ENCODE data around the gene PGBD5. TPM values are rescaled to one million over a fixed set of nuclear protein-coding genes. Genes with fewer than 3 reads are reported as not detected.

PGBD5 gene
- total and polyA plus RNA-seq, 9 of the 15 experiments (the other 6 are each of a cell fraction or from before 2014, with no cell fraction given): under 0.01 to 0.40 (median 0.10) TPM; not detected in 3

DNA sequence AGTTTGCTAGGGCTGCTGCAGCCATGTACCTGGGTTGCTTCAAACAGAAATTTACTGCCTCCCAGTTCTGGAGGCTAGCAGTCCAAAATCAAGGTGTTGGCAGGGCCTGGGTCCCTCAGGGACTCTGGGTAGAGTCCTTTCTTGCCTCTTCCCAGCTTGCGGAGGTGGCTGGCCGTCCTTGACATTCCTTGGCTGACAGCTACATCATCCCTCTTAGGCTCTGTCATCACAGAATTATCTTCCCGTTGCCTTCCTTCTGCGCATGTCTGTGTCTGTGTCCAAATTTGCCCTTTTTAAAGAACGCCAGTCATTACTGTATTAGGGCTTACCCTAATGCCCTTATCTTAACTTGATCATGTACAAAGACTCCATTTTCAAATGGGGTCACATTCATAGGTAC lies 37.6 kb upstream of the PGBD5 start:
- TF ChIP-seq NRF1 (conservative IDR thresholded peaks at IDR 0.05 in 1 of 2, IDR thresholded peaks at IDR 0.05 in 1 of 2) (peak; percentile 69 to 76), ZBTB17 (CRISPR knock-in tag; IDR thresholded peaks at IDR 0.05) (no peak)
- WGBS (ENCODE audit: insufficient coverage, low coverage, missing lambda C conversion rate): 2% methylated on average over 5 of the region's 5 CpGs
- Histone ChIP-seq H3K4me1 (replicated peaks in 1 of 2; ENCODE audit: control insufficient read depth in 2 of 2, insufficient read depth in 2 of 2, low read length in 2 of 2) (no peaks in the 10 kb centered on the region), H3K9me1 (ENCODE audit: control insufficient read depth, insufficient read depth, low read length) (no peaks in the 10 kb centered on the region), H2AFZ (ENCODE audit: low read depth, low read length) (no peak overlapping the region), H3K36me3 (ENCODE audit: control insufficient read depth, insufficient read depth, low read length) (no peaks in the 10 kb centered on the region), H3K9me3 (replicated peaks; ENCODE audit: control insufficient read depth, insufficient read depth, low read depth, low read length) (no peaks in the 10 kb centered on the region), H3K4me3 (no peak overlapping the region), H3K27ac (ENCODE audit: extremely low read depth, low read depth, low read length) (no peak overlapping the region), H3K9ac (ENCODE audit: insufficient read depth in 1 of 2, low read depth in 2 of 2, low read length in 2 of 2) (no peak overlapping the region), H3K79me2 (ENCODE audit: control insufficient read depth, insufficient read depth, low read length) (no peaks in the 10 kb centered on the region), H3K4me2 (ENCODE audit: insufficient read depth, low read length) (no peak overlapping the region), H4K20me1 (replicated peaks; ENCODE audit: control insufficient read depth, insufficient read depth, low read length) (no peaks in the 10 kb centered on the region), H3K27me3 (ENCODE audit: control insufficient read depth in 2 of 2, insufficient read depth in 2 of 2, low read length in 2 of 2) (no peaks in the 10 kb centered on the region)
- FAIRE-seq (no peak), ATAC-seq (no peak), DNase-seq (ENCODE audit: extremely low read depth in 1 of 4, low spot score in 3 of 4) (no peak)
- no TSS peak for BruUV-seq (replicated peaks)
- intact Hi-C loops (cut with micrococcal nuclease): no loop called here
- ChIA-PET POLR2A (no interaction called here), CTCF (ENCODE audit: low intra/inter-chr PET ratio) (no interaction called here)
- in situ Hi-C loops (cut with MboI): no loop called here

DNA sequence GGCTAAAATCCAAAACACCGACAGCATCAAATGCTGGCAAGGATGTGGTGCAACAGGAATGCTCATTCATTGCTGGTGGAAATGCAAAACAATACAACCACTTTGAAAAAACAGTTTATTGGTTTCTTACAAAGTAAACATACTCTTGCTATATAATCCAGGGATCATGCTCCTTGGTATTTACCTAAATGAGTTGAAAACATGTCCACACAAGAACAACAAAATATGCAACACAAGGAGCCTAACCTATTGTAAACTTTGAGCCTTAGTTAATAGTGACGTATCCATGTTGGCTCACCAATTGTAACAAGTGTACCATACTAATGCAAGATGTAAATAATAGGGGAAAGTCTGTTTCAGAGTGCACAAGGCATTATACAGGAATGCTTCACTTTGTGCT lies 37.2 kb upstream of the PGBD5 start:
- FAIRE-seq (no peak), ATAC-seq (no peak), DNase-seq (ENCODE audit: extremely low read depth in 1 of 4, low spot score in 3 of 4) (no peak)
- H2AFZ ChIP-seq (ENCODE audit: low read depth, low read length): no peak overlapping the region
- no peaks in the 10 kb centered on the region for H3K9me1 ChIP-seq (ENCODE audit: control insufficient read depth, insufficient read depth, low read length)
- no peak overlapping the region for H3K4me2 ChIP-seq (ENCODE audit: insufficient read depth, low read length)
- H3K9me3 ChIP-seq (replicated peaks; ENCODE audit: control insufficient read depth, insufficient read depth, low read depth, low read length): no peaks in the 10 kb centered on the region
- no peaks in the 10 kb centered on the region for H3K36me3 ChIP-seq (ENCODE audit: control insufficient read depth, insufficient read depth, low read length)
- no peaks in the 10 kb centered on the region for H3K4me1 ChIP-seq (replicated peaks in 1 of 2; ENCODE audit: control insufficient read depth in 2 of 2, insufficient read depth in 2 of 2, low read length in 2 of 2)
- WGBS (ENCODE audit: insufficient coverage, low coverage, missing lambda C conversion rate): 2% methylated on average over 2 of the region's 2 CpGs
- no peaks in the 10 kb centered on the region for H3K27me3 ChIP-seq (ENCODE audit: control insufficient read depth in 2 of 2, insufficient read depth in 2 of 2, low read length in 2 of 2)
- in situ Hi-C loops (cut with MboI): no loop called here
- H3K27ac ChIP-seq (ENCODE audit: extremely low read depth, low read depth, low read length): no peak overlapping the region
- H3K9ac ChIP-seq (ENCODE audit: insufficient read depth in 1 of 2, low read depth in 2 of 2, low read length in 2 of 2): no peak overlapping the region
- H4K20me1 ChIP-seq (replicated peaks; ENCODE audit: control insufficient read depth, insufficient read depth, low read length): no peaks in the 10 kb centered on the region
- ChIA-PET POLR2A (no interaction called here), CTCF (ENCODE audit: low intra/inter-chr PET ratio) (no interaction called here)
- BruUV-seq (replicated peaks): no TSS peak
- H3K4me3 ChIP-seq: no peak overlapping the region
- H3K79me2 ChIP-seq (ENCODE audit: control insufficient read depth, insufficient read depth, low read length): no peaks in the 10 kb centered on the region
- intact Hi-C loops (cut with micrococcal nuclease): no loop called here
- TF ChIP-seq MECOM (CRISPR knock-in tag; IDR thresholded peaks at IDR 0.05): no peak
- no peak for TF ChIP-seq KDM5B (IDR thresholded peaks at IDR 0.05; ENCODE audit: insufficient replicate concordance, low read depth, low read length)
- no peak for TF ChIP-seq ZFPM2 (CRISPR knock-in tag; IDR thresholded peaks at IDR 0.05)
- no peak for TF ChIP-seq KLF10 (CRISPR knock-in tag; IDR thresholded peaks at IDR 0.05)
- TF ChIP-seq NFIC (IDR thresholded peaks at IDR 0.05): no peak
- TF ChIP-seq, protein P1, sequence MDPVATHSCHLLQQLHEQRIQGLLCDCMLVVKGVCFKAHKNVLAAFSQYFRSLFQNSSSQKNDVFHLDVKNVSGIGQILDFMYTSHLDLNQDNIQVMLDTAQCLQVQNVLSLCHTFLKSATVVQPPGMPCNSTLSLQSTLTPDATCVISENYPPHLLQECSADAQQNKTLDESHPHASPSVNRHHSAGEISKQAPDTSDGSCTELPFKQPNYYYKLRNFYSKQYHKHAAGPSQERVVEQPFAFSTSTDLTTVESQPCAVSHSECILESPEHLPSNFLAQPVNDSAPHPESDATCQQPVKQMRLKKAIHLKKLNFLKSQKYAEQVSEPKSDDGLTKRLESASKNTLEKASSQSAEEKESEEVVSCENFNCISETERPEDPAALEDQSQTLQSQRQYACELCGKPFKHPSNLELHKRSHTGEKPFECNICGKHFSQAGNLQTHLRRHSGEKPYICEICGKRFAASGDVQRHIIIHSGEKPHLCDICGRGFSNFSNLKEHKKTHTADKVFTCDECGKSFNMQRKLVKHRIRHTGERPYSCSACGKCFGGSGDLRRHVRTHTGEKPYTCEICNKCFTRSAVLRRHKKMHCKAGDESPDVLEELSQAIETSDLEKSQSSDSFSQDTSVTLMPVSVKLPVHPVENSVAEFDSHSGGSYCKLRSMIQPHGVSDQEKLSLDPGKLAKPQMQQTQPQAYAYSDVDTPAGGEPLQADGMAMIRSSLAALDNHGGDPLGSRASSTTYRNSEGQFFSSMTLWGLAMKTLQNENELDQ (CRISPR knock-in tag; IDR thresholded peaks at IDR 0.05; ENCODE audit: borderline replicate concordance): no peak
- no peak for TF ChIP-seq EZH2 (IDR thresholded peaks at IDR 0.05; ENCODE audit: borderline replicate concordance, low read depth, low read length)
- TF ChIP-seq, protein P2, sequence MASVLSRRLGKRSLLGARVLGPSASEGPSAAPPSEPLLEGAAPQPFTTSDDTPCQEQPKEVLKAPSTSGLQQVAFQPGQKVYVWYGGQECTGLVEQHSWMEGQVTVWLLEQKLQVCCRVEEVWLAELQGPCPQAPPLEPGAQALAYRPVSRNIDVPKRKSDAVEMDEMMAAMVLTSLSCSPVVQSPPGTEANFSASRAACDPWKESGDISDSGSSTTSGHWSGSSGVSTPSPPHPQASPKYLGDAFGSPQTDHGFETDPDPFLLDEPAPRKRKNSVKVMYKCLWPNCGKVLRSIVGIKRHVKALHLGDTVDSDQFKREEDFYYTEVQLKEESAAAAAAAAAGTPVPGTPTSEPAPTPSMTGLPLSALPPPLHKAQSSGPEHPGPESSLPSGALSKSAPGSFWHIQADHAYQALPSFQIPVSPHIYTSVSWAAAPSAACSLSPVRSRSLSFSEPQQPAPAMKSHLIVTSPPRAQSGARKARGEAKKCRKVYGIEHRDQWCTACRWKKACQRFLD (CRISPR knock-in tag; IDR thresholded peaks at IDR 0.05): no peak
- TF ChIP-seq ZSCAN29 (IDR thresholded peaks at IDR 0.05): no peak

Data from K562 (cell line).